Natural killer cell (primary cell): ENCODE measurements around the gene PEX12. TPM values are rescaled to one million over a fixed set of nuclear protein-coding genes. Genes with fewer than 3 reads are reported as not detected.

Source experiments
- ATAC-seq, 3 donors: fragments of 150-1000 bp in 2 of 3; fragments of 200-7000 bp in 1 of 3; cut with Tn5 transposase; 1 replicate in 1 of 3; 2 replicates in 2 of 3; pipeline ENCODE4 v1.10.0; 2021; ENCODE audit warnings: mild to moderate bottlenecking in 2 of 3, moderate library complexity in 2 of 3
- DNase-seq, 2 donors: peaks; one replicate each; pipeline versions ENCODE4 v3.0.0 to v3.0.0-alpha.2; 2013 to 2021; ENCODE audit warnings: mixed read lengths in 1 of 2
- H3K27ac ChIP-seq: one replicate; pipeline ENCODE4 v1.5.1; 2013; ENCODE audit warnings: mild to moderate bottlenecking, low read length
- H3K27me3 ChIP-seq: one replicate; pipeline ENCODE4 v1.6.1; 2013; ENCODE audit warnings: low read length; ENCODE audit not compliant: control insufficient read depth, insufficient read depth
- H3K36me3 ChIP-seq: one replicate; pipeline ENCODE4 v1.6.1; 2013; ENCODE audit warnings: low read length; ENCODE audit not compliant: control insufficient read depth, insufficient read depth
- H3K4me1 ChIP-seq: one replicate; pipeline ENCODE4 v1.6.1; 2013; ENCODE audit warnings: low read length; ENCODE audit not compliant: control insufficient read depth, insufficient read depth
- H3K4me3 ChIP-seq: one replicate; pipeline ENCODE4 v1.5.1; 2013; ENCODE audit warnings: low read length
- H3K9me3 ChIP-seq: one replicate; pipeline ENCODE4 v1.6.1; 2013; ENCODE audit warnings: low read length; ENCODE audit not compliant: control insufficient read depth, insufficient read depth
- H3K27ac Mint-ChIP-seq, 2 donors: one replicate each; pipeline ENCODE4 v1.8.0; 2022; ENCODE audit warnings: mild to moderate bottlenecking in 2 of 2, mixed read lengths in 2 of 2, moderate library complexity in 1 of 2
- H3K27me3 Mint-ChIP-seq, 2 donors: one replicate each; pipeline ENCODE4 v1.8.0; 2022; ENCODE audit warnings: low read depth in 2 of 2, mixed read lengths in 2 of 2
- H3K36me3 Mint-ChIP-seq: one replicate; pipeline ENCODE4 v1.8.0; 2022; ENCODE audit warnings: mixed read lengths
- H3K4me1 Mint-ChIP-seq, 2 donors: one replicate each; pipeline ENCODE4 v1.8.0; 2022; ENCODE audit warnings: mixed read lengths in 2 of 2
- H3K4me3 Mint-ChIP-seq: one replicate; pipeline ENCODE4 v1.8.0; 2022; ENCODE audit warnings: mild to moderate bottlenecking, moderate library complexity, mixed read lengths
- H3K9me3 Mint-ChIP-seq, 2 donors: one replicate each; pipeline ENCODE4 v1.8.0; 2022; ENCODE audit warnings: mixed read lengths in 2 of 2
- WGBS: methylation state at CpG from one replicate; pipeline ENCODE4 v1.1.7; 2013; ENCODE audit warnings: missing lambda C conversion rate; ENCODE audit not compliant: insufficient coverage; 5-methylcytosine and 5-hydroxymethylcytosine counted together
- intact Hi-C: fragments of 100-400 bp; cut with micrococcal nuclease; formaldehyde crosslinking; loops from one replicate; pipeline ENCODE4 v1.14.2; 2022
- total RNA-seq, 4 donors: library from RNA; stranded (reverse); fragments of 120-200 nt in 1 of 4; gene quantifications; one replicate each; pipeline versions ENCODE4 v1.2.3 to v1.2.4, GENCODE V29; 2013 to 2022
- TF ChIP-seq, protein P1 (sequence below): fragments of 200-600 bp; IDR thresholded peaks from one replicate; pipeline ENCODE4 v1.8.0; 2022; ENCODE audit warnings: antibody characterized with exemption

PEX12 gene
- total RNA-seq, 3 donors from 2014 or later (not counting 1 experiment from before 2014, with no cell fraction given) = 2.5 to 3.0 (median 2.9) TPM

DNA sequence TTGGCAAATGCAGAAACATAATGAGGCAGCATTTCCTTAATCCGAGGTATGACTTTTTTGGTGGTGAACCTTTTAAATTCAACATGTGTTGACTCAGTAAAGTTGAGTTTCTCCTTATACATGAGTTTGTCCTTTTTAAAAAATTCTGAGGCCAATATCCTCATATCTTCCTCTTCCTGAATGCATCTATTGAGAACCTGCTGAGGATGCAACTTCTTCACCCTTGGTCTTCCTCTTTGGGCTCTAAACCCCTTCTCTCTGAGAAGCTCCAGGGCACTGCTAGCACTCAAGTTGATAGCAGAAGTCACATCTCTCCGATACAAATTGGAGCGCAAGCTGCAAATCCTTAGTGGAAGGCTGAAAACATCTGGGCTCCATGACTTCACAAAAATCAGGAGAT lies 21.0 kb downstream of the PEX12 start:
- H3K27me3 Mint-ChIP-seq = peaks cover 14 to 18% of the 10 kb centered on the region in 2 donors
- no peaks in the 10 kb centered on the region for H3K36me3 Mint-ChIP-seq
- no peak for DNase-seq
- ATAC-seq = no peak
- H3K9me3 Mint-ChIP-seq = no peaks in the 10 kb centered on the region
- intact Hi-C loops = no loop called here
- Histone ChIP-seq H3K36me3 (no peaks in the 10 kb centered on the region), H3K27me3 (peaks cover 2% of the 10 kb centered on the region), H3K27ac (no peak overlapping the region), H3K4me1 (no peaks in the 10 kb centered on the region), H3K9me3 (no peaks in the 10 kb centered on the region), H3K4me3 (no peak overlapping the region)
- H3K4me3 Mint-ChIP-seq = no peak overlapping the region
- TF ChIP-seq, protein P1, sequence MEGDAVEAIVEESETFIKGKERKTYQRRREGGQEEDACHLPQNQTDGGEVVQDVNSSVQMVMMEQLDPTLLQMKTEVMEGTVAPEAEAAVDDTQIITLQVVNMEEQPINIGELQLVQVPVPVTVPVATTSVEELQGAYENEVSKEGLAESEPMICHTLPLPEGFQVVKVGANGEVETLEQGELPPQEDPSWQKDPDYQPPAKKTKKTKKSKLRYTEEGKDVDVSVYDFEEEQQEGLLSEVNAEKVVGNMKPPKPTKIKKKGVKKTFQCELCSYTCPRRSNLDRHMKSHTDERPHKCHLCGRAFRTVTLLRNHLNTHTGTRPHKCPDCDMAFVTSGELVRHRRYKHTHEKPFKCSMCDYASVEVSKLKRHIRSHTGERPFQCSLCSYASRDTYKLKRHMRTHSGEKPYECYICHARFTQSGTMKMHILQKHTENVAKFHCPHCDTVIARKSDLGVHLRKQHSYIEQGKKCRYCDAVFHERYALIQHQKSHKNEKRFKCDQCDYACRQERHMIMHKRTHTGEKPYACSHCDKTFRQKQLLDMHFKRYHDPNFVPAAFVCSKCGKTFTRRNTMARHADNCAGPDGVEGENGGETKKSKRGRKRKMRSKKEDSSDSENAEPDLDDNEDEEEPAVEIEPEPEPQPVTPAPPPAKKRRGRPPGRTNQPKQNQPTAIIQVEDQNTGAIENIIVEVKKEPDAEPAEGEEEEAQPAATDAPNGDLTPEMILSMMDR = no peak
- H3K4me1 Mint-ChIP-seq = no peaks in the 10 kb centered on the region
- H3K27ac Mint-ChIP-seq = no peak overlapping the region
- WGBS = 77% methylated on average over 3 of the region's 3 CpGs

DNA sequence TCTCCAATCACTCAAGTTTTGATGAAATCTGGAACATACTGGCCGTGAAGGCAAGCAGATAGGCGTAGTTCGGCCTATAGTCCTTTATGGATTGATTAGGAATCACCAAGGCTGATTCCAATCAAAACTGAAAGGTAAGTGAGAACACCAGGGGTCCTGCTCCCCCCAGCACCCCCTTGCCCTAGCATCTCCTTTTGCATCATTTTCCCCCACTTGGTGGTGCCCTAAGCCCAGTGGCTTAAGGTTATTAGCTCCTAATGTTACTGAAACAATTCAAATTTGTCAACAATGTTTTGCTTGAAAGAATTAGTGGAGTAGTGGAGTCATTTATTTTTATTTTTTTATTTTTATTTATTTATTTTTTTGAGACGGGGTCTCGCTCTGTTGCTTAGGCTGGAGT lies 22.7 kb downstream of the PEX12 start:
- Mint-ChIP-seq H3K36me3 (no peaks in the 10 kb centered on the region), H3K9me3 (no peaks in the 10 kb centered on the region), H3K4me1 (no peaks in the 10 kb centered on the region), H3K27me3 (peaks cover 12 to 18% of the 10 kb centered on the region in 2 donors), H3K27ac (no peak overlapping the region), H3K4me3 (no peak overlapping the region)
- no peaks in the 10 kb centered on the region for H3K9me3 ChIP-seq
- H3K4me1 ChIP-seq = no peaks in the 10 kb centered on the region
- no peaks in the 10 kb centered on the region for H3K36me3 ChIP-seq
- DNase-seq = peak in 1 of 2 donors; percentile 37
- intact Hi-C loops = no loop called here
- no peak for ATAC-seq
- 100% methylated on average over 3 of the region's 5 CpGs for WGBS
- peaks cover 2% of the 10 kb centered on the region for H3K27me3 ChIP-seq
- H3K27ac ChIP-seq = no peak overlapping the region
- H3K4me3 ChIP-seq = no peak overlapping the region
- TF ChIP-seq, protein P1 = no peak

DNA sequence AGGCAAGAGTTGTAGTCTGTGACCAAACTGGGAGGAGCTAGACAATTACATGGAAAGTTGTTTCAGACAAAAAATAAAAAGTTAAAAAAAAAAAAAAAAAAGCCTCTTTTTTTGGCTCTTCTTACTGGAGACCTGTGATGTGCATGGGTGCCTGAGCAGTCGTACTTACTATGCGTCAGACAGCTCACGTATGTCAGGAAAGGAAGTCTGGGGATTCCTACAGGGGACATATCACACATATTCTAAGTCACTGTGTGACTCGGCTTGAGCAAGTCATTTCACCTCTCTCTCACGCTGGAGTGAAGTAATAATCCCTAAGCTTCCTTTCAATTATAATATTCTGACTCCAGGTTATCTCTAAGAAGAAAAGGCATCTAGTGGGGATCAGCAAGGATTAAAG lies 23.7 kb downstream of the PEX12 start:
- no peaks in the 10 kb centered on the region for H3K36me3 ChIP-seq
- no peak overlapping the region for H3K4me3 ChIP-seq
- no peaks in the 10 kb centered on the region for H3K27me3 ChIP-seq
- H3K9me3 Mint-ChIP-seq = no peaks in the 10 kb centered on the region
- peaks cover 7 to 15% of the 10 kb centered on the region in 2 donors for H3K27me3 Mint-ChIP-seq
- H3K27ac Mint-ChIP-seq = no peak overlapping the region
- no peak overlapping the region for H3K4me3 Mint-ChIP-seq
- ATAC-seq (no peak), DNase-seq (no peak)
- intact Hi-C loops = no loop called here
- 70% methylated on average over 5 of the region's 5 CpGs for whole genome bisulfite sequencing
- no peaks in the 10 kb centered on the region for H3K4me1 Mint-ChIP-seq
- TF ChIP-seq, protein P1 = no peak
- no peaks in the 10 kb centered on the region for H3K4me1 ChIP-seq
- no peaks in the 10 kb centered on the region for H3K9me3 ChIP-seq
- no peak overlapping the region for H3K27ac ChIP-seq
- H3K36me3 Mint-ChIP-seq = no peaks in the 10 kb centered on the region

DNA sequence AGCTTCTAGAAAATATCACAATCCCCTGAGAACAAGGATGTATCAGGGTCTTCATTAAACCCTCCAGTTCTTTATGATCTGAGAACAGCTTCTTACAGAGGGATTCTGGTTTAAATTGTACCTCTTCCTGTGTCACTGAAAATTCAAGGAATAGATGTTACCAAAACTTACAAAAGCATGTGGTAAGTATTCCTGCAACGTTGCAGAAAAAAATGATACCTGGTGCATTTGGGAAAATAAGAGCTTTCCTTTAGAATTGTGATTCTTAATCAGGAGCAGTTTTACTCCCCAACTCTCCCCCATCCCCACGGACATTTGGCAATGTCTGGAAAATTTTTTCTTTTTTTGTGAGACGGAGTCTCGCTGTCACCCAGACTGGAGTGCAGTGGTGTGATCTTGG lies 25.1 kb downstream of the PEX12 start:
- Mint-ChIP-seq H3K27me3 (peaks cover under 1 to 2% of the 10 kb centered on the region in 2 donors), H3K9me3 (no peaks in the 10 kb centered on the region), H3K27ac (no peak overlapping the region), H3K36me3 (no peaks in the 10 kb centered on the region), H3K4me1 (no peaks in the 10 kb centered on the region), H3K4me3 (no peak overlapping the region)
- no peaks in the 10 kb centered on the region for H3K9me3 ChIP-seq
- no peak overlapping the region for H3K4me3 ChIP-seq
- 92% methylated on average over 4 of the region's 4 CpGs for WGBS
- DNase-seq = no peak
- intact Hi-C loops = no loop called here
- ATAC-seq = no peak
- TF ChIP-seq, protein P1 = no peak
- H3K27me3 ChIP-seq = no peaks in the 10 kb centered on the region
- H3K36me3 ChIP-seq = no peaks in the 10 kb centered on the region
- H3K4me1 ChIP-seq = no peaks in the 10 kb centered on the region
- H3K27ac ChIP-seq = no peak overlapping the region
